ENCODE measurements around the gene LY9. TPM values are rescaled to one million over a fixed set of nuclear protein-coding genes. Genes with fewer than 3 reads are reported as not detected.

The LY9 gene
- total and polyA plus RNA-seq, 9 of the 15 experiments (the other 6 are each of a cell fraction or from before 2014, with no cell fraction given) = not detected

- ATAC-seq (no peak), DNase-seq (ENCODE audit: extremely low read depth in 1 of 4, low spot score in 3 of 4) (no peak), FAIRE-seq (no peak)
- no TSS peak for BruUV-seq (replicated peaks)
- Histone ChIP-seq H3K79me2 (ENCODE audit: control insufficient read depth, insufficient read depth, low read length) (no peaks in the 10 kb centered on the region), H3K9me1 (ENCODE audit: control insufficient read depth, insufficient read depth, low read length) (no peaks in the 10 kb centered on the region), H3K4me1 (replicated peaks in 1 of 2; ENCODE audit: control insufficient read depth in 2 of 2, insufficient read depth in 2 of 2, low read length in 2 of 2) (peaks cover 0 to 8% of the 10 kb centered on the region in 2 experiments; a peak in 1 of 5 replicates), H2AFZ (ENCODE audit: low read depth, low read length) (no peak overlapping the region), H3K9ac (ENCODE audit: insufficient read depth in 1 of 2, low read depth in 2 of 2, low read length in 2 of 2) (no peak overlapping the region), H3K4me3 (no peak overlapping the region), H3K4me2 (ENCODE audit: insufficient read depth, low read length) (no peak overlapping the region), H3K9me3 (replicated peaks; ENCODE audit: control insufficient read depth, insufficient read depth, low read depth, low read length) (no peaks in the 10 kb centered on the region), H3K27ac (ENCODE audit: extremely low read depth, low read depth, low read length) (no peak overlapping the region), H3K27me3 (ENCODE audit: control insufficient read depth in 2 of 2, insufficient read depth in 2 of 2, low read length in 2 of 2) (peaks cover 5 to 28% of the 10 kb centered on the region in 2 experiments; a peak in 4 of 5 replicates), H3K36me3 (ENCODE audit: control insufficient read depth, insufficient read depth, low read length) (no peaks in the 10 kb centered on the region), H4K20me1 (replicated peaks; ENCODE audit: control insufficient read depth, insufficient read depth, low read length) (no peaks in the 10 kb centered on the region; the same call in 1 of the 2 replicates)
- in situ Hi-C loops (cut with MboI) (no loop called here), intact Hi-C loops (cut with micrococcal nuclease) (no loop called here)
- TF ChIP-seq ELF4 (CRISPR knock-in tag; IDR thresholded peaks at IDR 0.05) (no peak), RBM17 (IDR thresholded peaks at IDR 0.05; ENCODE audit: borderline replicate concordance, low read depth, low read length) (no peak), NRF1 (conservative IDR thresholded peaks at IDR 0.05 in 1 of 2, IDR thresholded peaks at IDR 0.05 in 1 of 2) (no peak), NR4A1 (CRISPR knock-in tag; IDR thresholded peaks at IDR 0.05) (no peak), NR4A1 (tag; IDR thresholded peaks at IDR 0.05) (no peak), CTCF (IDR thresholded peaks at IDR 0.05 in 2 of 3, conservative IDR thresholded peaks at IDR 0.05 in 1 of 3; ENCODE audit: insufficient read depth in 2 of 3, low read depth in 1 of 3, low read length in 3 of 3) (no peak), JUNB (CRISPR knock-in tag; conservative IDR thresholded peaks at IDR 0.05) (no peak), NFIX (CRISPR knock-in tag; IDR thresholded peaks at IDR 0.05; ENCODE audit: low read depth) (no peak), PKNOX1 (IDR thresholded peaks at IDR 0.05) (no peak)
- CTCF ChIA-PET (ENCODE audit: low intra/inter-chr PET ratio) = no interaction called here
- POLR2A ChIA-PET = interaction anchor here (0.5 to 1.2 kb wide), 3 partner anchors 16 to 326 kb away, joined by 3 to 4 read pairs (median 3); no protein-coding TSS in a partner anchor
- WGBS (ENCODE audit: insufficient coverage, low coverage, missing lambda C conversion rate) = 0% methylated on average over 4 of the region's 4 CpGs
Measured at GRCh38 chr1:160797861-160798273, 1.9 kb downstream of the LY9 start.

All from K562 (cell line).